B cell (primary cell): Measurements from ENCODE around the gene EIF4G1.

Source experiments
- EZH2 ChIP-seq: IDR thresholded peaks from 2 replicates; pipeline ENCODE4 v1.6.1; 2012; ENCODE audit warnings: borderline replicate concordance, low read depth, mild to moderate bottlenecking, moderate library complexity, low read length; ENCODE audit not compliant: insufficient read depth, poor library complexity, severe bottlenecking
- TF ChIP-seq, protein P1 (sequence below): fragments of 200-600 bp; IDR thresholded peaks from one replicate; pipeline ENCODE4 v1.8.0; 2022; ENCODE audit warnings: antibody characterized with exemption, mild to moderate bottlenecking

DNA sequence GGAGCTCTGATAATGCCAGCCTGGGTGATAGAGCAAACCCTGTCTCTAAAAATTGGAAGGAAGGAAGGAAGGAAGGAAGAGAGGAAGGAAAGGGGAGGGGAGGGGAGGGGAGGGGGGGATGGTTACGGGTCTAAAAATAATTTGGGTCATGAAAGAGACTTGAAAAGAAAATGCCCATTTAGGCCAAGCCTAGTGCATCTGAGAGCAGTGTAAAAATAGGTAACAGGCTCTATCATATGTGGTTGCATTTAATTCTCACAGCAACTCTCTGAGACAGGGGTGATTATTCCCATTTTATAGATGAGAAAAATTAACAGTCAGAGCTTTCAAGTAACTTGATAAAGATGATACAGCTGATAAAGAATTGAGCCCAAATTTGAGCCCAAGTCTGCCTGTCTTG is 42.1 kb upstream of the EIF4G1 start:
- TF ChIP-seq, protein P1, sequence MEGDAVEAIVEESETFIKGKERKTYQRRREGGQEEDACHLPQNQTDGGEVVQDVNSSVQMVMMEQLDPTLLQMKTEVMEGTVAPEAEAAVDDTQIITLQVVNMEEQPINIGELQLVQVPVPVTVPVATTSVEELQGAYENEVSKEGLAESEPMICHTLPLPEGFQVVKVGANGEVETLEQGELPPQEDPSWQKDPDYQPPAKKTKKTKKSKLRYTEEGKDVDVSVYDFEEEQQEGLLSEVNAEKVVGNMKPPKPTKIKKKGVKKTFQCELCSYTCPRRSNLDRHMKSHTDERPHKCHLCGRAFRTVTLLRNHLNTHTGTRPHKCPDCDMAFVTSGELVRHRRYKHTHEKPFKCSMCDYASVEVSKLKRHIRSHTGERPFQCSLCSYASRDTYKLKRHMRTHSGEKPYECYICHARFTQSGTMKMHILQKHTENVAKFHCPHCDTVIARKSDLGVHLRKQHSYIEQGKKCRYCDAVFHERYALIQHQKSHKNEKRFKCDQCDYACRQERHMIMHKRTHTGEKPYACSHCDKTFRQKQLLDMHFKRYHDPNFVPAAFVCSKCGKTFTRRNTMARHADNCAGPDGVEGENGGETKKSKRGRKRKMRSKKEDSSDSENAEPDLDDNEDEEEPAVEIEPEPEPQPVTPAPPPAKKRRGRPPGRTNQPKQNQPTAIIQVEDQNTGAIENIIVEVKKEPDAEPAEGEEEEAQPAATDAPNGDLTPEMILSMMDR: no peak
- no peak for TF ChIP-seq EZH2
